ENCODE measurements around the gene CCRL2. TPM values are rescaled to one million over a fixed set of nuclear protein-coding genes. Genes with fewer than 3 reads are reported as not detected.

CCRL2 gene
- total and polyA plus RNA-seq, 9 of the 15 experiments (the other 6 are each of a cell fraction or from before 2014, with no cell fraction given) = 3.4 to 5.7 (median 4.0) TPM

- TF ChIP-seq CUX1 (CRISPR knock-in tag; IDR thresholded peaks at IDR 0.05) = no peak
- no peak for TF ChIP-seq ZNF174 (CRISPR knock-in tag; IDR thresholded peaks at IDR 0.05)
- TF ChIP-seq ZNF124 (CRISPR knock-in tag; IDR thresholded peaks at IDR 0.05) = no peak
- TF ChIP-seq ZFP1 (CRISPR knock-in tag; IDR thresholded peaks at IDR 0.05) = no peak
- no peak for TF ChIP-seq E2F3 (CRISPR knock-in tag; IDR thresholded peaks at IDR 0.05)
- TF ChIP-seq NFRKB (IDR thresholded peaks at IDR 0.05; ENCODE audit: low read depth) = no peak
- no peak for TF ChIP-seq ATF1 (CRISPR knock-in tag; IDR thresholded peaks at IDR 0.05)
- peak; percentile 51 for TF ChIP-seq ATF1 (tag; IDR thresholded peaks at IDR 0.05)
- TF ChIP-seq ZC3H8 (IDR thresholded peaks at IDR 0.05) = no peak
- TF ChIP-seq BCLAF1 (IDR thresholded peaks at IDR 0.05; ENCODE audit: borderline replicate concordance in 1 of 2, control insufficient read depth in 1 of 2, low read depth in 2 of 2, low read length in 1 of 2) = no peak
- no peak for TF ChIP-seq TCF15 (CRISPR knock-in tag; IDR thresholded peaks at IDR 0.05)
- no peak for TF ChIP-seq E2F8 (IDR thresholded peaks at IDR 0.05; ENCODE audit: low read depth, partially characterized antibody)
- no peak for TF ChIP-seq ZNF511 (CRISPR knock-in tag; IDR thresholded peaks at IDR 0.05)
- TF ChIP-seq ZNF449 (CRISPR knock-in tag; IDR thresholded peaks at IDR 0.05) = no peak
- TF ChIP-seq ZNF696 (CRISPR knock-in tag; conservative IDR thresholded peaks at IDR 0.05) = no peak
- no peak for TF ChIP-seq SMAD1 (IDR thresholded peaks at IDR 0.05; ENCODE audit: low read depth, low read length, partially characterized antibody)
Observed at GRCh38 chr3:46386205-46386604, 20.9 kb upstream of the CCRL2 start (continued).
